GM18907 (cell line): ENCODE data around the gene CTTN.
"Not testable (repeated sequence)": the region's sequence is repeated elsewhere in the genome, so short reads cannot be mapped to it uniquely, and the experiment has no call there.

ENCODE experiments used
- ATAC-seq: cut with Tn5 transposase; IDR thresholded peaks from one replicate; pipeline ENCODE4 v1.9.1; 2021; ENCODE audit warnings: mild to moderate bottlenecking, moderate library complexity; ENCODE audit not compliant: unreplicated experiment

Gene CTTN

GRCh38 chr11:70407814-70408213, 9.5 kb downstream of the CTTN start:
- ATAC-seq = no peak

DNA sequence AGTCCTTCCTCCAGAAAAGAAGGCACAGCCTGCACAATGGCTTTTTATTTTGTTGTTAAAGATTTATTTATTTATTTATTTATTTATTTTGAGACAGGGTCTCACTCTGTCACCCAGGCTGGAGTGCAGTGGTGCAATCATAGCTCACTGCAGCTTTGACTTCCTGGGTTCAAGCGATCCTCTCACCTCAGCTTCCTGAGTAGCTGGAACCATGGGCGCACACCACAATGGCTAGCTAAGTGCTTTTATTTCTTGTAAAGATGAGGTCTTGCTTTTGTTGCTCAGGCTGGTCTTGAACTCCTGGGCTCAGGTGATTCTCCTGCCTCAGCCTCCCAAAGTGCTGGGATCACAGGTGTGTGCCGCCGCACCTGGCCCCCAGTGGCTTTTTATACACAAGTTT, 10.0 kb downstream of the CTTN start:
- ATAC-seq = not testable (repeated sequence)

DNA sequence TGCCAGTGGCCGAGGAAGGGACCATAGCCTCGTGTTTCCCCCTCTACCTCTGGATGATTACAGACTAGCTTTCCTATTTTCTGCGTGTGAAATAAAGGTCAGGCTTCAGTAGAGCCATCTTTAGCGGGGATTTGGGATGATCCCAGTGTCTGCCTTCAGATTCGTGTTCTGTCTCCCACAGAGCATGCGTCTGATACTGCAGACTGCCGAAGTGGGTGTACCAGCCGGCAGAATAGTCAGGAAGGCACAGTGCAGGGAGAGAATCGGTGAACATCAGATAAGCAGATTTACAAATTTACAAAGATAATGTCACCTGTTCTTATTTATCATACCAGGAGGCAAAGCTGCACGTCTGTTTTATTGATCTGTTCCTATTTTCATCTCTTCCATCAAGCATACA, 11.1 kb downstream of the CTTN start:
- no peak for ATAC-seq

DNA sequence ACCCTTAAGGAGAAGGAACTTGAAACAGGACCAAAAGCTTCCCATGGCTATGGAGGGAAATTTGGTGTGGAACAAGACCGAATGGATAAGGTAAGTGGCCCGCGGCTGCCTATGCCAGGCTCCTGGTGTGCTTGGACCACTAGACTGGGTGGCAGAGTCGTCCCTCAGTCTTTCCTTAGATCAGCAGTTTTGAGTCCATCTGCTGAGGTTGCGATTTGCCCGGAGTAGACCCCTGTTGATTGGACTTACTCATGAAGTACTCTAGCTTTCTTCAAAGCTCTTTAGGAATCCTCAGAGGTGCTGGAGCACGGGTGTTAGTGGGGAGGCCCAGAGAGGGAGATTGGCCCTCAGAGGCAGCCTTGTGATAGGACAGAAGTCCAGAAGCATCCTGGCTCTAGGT, 11.5 kb downstream of the CTTN start:
- no peak for ATAC-seq

DNA sequence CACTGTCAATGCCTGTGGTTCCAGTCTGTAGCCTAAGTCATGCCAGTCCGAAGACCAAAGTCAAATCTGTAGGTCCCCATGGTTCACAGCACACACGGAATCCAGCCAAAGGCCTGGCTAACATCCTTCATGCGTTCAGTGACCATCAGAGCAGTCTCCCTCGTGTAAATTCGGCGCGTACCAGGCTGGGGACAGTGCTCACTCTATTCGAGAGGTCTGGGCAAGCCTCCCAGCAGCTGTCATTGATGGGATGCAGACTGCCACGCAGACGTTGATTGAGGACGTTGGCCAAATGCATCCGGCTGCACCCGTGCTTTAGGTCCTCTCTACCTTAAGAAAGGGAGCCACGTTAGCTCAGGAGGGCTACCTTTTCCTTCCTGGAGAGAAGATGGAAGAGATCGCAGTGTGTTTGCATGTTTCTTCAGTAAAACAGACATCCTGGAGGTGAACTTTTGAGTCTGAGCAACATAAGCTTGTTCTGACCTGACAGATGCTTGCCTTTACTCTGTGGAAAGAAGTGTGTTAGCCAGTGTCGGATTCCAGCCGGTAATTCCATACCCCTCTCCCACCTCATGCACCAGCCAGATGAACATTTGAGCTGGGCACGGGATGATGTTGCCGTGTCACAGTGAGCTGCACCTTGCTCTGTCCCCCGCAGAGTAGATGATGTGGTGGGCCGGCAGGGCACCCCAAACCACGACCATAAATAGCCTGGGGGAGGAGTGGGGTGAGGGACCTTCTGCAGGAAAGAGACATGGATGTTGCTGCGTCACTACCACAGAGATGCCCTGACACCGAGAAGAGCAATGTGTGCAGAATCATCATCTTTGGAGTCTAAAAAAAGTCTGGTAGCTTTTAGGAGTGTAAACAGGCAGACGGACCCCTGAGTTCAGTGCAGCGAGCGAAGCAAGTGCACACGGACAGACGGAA, 12.2 kb downstream of the CTTN start:
- ATAC-seq = no peak

DNA sequence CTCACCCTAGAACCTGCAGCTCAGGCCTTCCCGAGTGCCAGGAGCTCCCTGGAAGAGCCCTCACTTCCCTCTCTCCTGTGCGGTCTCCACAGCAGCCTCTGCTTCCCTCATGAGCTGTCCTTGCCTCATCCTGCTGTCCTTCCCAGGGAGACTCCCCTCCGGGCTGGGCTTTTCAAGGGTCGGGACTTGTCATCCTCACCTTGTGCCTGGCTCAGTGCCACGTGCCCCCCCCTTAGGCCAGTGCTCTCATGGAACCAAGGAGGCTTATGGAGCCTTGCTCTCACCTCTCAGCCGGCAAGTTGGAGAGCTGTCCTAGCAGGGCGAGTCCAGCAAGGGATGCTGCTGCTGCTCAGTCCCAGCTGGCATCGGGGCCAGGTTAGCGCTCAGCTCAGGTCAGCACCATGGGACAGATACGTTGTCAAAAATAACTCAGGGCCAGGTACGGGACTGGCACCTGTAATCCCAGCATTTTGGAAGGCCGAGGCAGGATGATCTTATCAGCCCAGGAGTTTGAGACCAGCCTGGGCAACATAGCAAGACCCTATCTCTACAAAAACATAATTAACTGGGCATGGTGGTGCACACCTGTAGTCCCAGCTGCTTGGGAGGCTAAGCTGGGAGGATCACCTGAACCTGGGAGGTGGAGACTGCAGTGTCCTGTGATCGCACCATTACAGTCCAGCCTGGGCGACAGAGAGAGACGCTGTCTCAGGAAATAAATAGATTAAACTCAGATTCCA, 13.6 kb downstream of the CTTN start:
- no peak for ATAC-seq

DNA sequence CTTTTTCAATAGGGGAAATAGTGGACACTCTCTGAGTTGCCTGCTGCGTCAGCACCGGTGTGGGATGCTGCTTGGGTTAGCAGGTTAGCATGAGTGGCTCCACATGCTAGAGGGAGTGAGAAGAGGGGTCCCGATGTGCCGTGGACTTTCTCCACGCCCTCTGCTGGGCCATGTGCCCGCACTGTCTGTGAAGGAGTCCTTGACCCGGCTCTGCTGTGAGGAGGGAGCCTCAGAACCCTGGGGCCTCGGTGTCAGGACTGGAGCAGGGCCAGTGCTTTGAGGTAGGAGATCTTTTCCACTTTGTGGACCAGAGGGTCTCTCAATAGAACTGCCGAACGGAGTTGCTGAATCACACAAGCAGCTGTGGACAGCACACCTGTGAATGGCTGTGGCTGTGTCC, 14.8 kb downstream of the CTTN start:
- ATAC-seq = no peak

DNA sequence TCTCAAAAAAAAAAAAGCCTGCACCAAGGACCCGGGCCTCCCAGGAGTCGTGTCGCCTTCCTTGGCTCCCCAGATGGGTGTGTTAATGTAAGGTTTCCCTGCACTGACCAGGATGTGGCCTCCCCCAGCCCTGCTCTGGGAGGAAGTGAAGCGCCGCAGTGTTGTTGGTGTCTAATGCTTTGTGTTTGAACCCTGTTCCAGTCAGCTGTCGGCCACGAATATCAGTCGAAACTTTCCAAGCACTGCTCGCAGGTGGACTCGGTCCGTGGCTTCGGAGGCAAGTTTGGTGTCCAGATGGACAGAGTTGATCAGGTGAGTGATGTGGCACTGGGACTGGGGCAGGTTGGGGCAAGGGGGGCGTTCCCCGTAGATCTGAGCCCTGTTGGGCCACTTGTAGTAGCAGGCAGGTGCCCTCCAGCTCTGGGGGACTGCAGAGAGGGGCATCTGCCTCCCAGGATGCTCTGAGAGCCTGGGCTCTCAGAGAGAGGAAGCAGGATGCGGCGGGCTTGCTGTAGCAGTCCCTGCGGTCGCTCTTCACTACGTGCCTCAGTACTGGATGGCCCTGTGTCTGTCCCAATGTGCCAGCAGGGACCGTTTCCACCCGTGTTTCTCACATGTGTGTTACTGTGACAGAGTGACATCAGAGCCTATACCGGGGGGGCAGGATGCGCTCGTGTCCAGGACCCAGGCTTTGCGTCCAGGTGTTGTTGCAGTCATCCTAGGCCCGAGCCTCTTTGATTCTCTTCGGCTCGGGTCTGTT, 16.2 kb downstream of the CTTN start:
- no peak for ATAC-seq

DNA sequence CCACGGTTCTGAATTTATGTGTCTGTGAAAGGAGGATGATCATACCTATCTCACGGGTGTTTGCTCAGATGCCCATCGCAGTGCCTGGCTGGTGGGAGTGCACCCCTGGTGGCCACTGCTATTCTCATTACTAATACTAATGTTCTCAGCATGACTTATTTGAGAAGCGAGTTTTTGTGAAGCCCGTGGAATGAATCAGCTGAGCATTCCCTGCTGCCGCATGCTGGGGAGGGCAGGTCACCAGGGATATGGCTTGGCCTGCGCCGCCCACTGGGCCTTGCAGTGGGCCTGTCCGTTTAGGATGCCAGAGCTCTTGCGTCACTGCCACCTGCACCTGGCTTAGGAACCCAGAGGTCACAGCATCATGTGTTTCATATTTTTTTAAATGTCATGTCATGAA, 16.9 kb downstream of the CTTN start:
- no peak for ATAC-seq

DNA sequence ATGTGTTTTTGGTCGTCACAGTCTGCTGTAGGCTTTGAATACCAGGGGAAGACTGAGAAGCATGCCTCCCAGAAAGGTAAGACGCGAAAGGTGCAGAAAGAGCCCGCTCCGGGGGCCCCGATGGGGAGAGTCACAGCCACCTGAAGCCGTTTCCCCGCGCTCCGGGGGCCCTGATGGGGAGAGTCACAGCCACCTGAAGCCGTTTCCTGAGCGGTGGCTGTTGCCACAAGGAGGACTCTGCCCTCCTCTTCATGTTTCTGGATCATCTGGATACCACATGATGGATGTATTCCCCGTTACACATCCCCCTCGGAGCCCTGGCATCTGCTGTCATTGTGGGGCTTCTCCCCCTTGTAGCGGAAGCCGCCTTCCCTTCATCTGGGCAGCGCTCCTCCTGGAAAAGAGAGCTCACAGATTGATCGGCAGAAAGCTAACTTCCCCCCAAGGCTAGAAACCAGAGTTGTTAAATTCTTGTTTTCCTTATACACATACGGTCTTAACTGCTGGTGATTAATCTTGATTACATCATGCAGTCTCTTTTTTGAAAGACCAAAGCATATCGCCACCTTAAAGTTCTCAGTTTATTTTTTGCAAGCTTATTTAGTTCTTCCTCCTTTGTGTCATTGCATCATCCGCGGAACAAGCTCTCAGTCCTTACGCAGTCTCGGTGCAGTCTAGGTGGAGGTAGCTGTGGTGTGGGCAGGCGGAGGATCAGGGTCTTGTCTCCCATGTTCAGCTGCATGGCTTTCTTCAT, 17.5 kb downstream of the CTTN start:
- ATAC-seq = no peak

DNA sequence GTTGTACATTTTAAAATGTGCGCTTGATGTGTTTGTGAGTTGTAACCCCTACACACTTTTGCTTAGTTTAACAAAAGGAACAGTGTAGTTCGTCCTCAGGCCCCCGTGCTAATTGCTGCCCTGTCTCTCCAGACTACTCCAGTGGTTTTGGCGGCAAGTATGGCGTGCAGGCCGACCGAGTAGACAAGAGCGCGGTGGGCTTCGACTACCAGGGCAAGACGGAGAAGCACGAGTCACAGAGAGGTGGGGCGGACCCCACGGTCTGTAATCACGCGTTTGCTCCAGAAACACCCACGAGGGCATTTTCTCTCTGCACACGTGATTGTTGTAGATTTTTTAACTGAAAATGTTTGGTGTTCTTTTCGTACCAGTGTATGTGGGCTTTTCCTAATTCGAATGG, 18.6 kb downstream of the CTTN start:
- no peak for ATAC-seq

GRCh38 chr11:70418130-70418529, 19.8 kb downstream of the CTTN start:
- no peak for ATAC-seq

- ATAC-seq = no peak
Measured at GRCh38 chr11:70419307-70420007, 21.1 kb downstream of the CTTN start.

GRCh38 chr11:70420008-70420464, 21.7 kb downstream of the CTTN start:
- ATAC-seq = no peak

- ATAC-seq = no peak
Measured at GRCh38 chr11:70420496-70420895, 22.2 kb downstream of the CTTN start.

GRCh38 chr11:70421123-70421522, 22.8 kb downstream of the CTTN start:
- ATAC-seq = no peak

GRCh38 chr11:70422692-70423522, 24.6 kb downstream of the CTTN start:
- no peak for ATAC-seq

- ATAC-seq = peak; percentile 44
Measured at GRCh38 chr11:70423523-70424505, 25.5 kb downstream of the CTTN start.
